IMR-90 (cell line): ENCODE data around the gene PDCD10. TPM values are rescaled to one million over a fixed set of nuclear protein-coding genes. Genes with fewer than 3 reads are reported as not detected.

Experiments
- ATAC-seq: fragments of 200-7000 bp; cut with Tn5 transposase; 2 replicates; pipeline ENCODE4 v1.9.1; 2020; ENCODE audit warnings: low read depth, mild to moderate bottlenecking, moderate library complexity
- BruUV-seq: library from RNA; stranded (reverse); fragments of 400-500 nt; replicated peaks from 2 replicates; lab custom pipeline; 2021; lab: Mats Ljungman, UMichigan
- CTCF ChIA-PET: fragments of 300-600 bp; formaldehyde crosslinking; extraction: SDS; loops from one replicate; lab custom pipeline; 2021; ENCODE audit warnings: antibody characterized with exemption; lab: Yijun Ruan, JAX
- POLR2A ChIA-PET: fragments of 300-600 bp; sonication (Branson Sonifier 250); formaldehyde crosslinking; loops from one replicate; lab custom pipeline; 2022; ENCODE audit warnings: antibody characterized with exemption; ENCODE audit not compliant: unreplicated experiment; lab: Charles Lee
- DNase-seq: peaks from one replicate; pipeline ENCODE4 v3.0.0; 2013
- H2AFZ ChIP-seq: replicated peaks from 2 replicates; pipeline ENCODE3; 2013; ENCODE audit warnings: low read length, mild to moderate bottlenecking; ENCODE audit not compliant: poor library complexity
- H2AK5ac ChIP-seq: 2 replicates; pipeline ENCODE4 v1.6.1; 2013; ENCODE audit warnings: low read depth, low read length, inconsistent platforms
- H2AK9ac ChIP-seq: replicated peaks from 2 replicates; pipeline ENCODE3; 2013; ENCODE audit warnings: mild to moderate bottlenecking, low read depth, low read length, moderate library complexity; ENCODE audit not compliant: poor library complexity
- H2BK120ac ChIP-seq: 2 replicates; pipeline ENCODE4 v1.6.1; 2013; ENCODE audit warnings: low read depth, low read length, inconsistent platforms
- H2BK15ac ChIP-seq: 3 replicates; pipeline ENCODE4 v1.6.1; 2013; ENCODE audit warnings: low read depth, low read length, inconsistent platforms
- H2BK20ac ChIP-seq: 2 replicates; pipeline ENCODE4 v1.6.1; 2013; ENCODE audit warnings: low read depth, mild to moderate bottlenecking, inconsistent platforms, low read length, moderate library complexity
- H2BK5ac ChIP-seq: 2 replicates; pipeline ENCODE4 v1.6.1; 2013; ENCODE audit warnings: mild to moderate bottlenecking, low read depth, low read length, inconsistent platforms; ENCODE audit not compliant: poor library complexity, severe bottlenecking
- H3K14ac ChIP-seq: replicated peaks from 2 replicates; pipeline ENCODE4 v1.6.1; 2013; ENCODE audit warnings: low read depth, low read length, inconsistent platforms
- H3K18ac ChIP-seq: 2 replicates; pipeline ENCODE4 v1.6.1; 2013; ENCODE audit warnings: low read depth, low read length, control low read depth
- H3K23ac ChIP-seq: 2 replicates; pipeline ENCODE4 v1.6.1; 2013; ENCODE audit warnings: low read depth, low read length, inconsistent platforms
- H3K27ac ChIP-seq: 2 replicates; pipeline ENCODE4 v1.5.1; 2013; ENCODE audit warnings: mild to moderate bottlenecking, control low read depth, low read length; ENCODE audit not compliant: insufficient read depth
- H3K27me3 ChIP-seq: 2 replicates; pipeline ENCODE4 v1.6.1; 2013; ENCODE audit warnings: low read length; ENCODE audit not compliant: control insufficient read depth, insufficient read depth
- H3K36me3 ChIP-seq: 2 replicates; pipeline ENCODE4 v1.6.1; 2013; ENCODE audit warnings: low read length, mixed read lengths; ENCODE audit not compliant: control insufficient read depth, insufficient read depth
- H3K4ac ChIP-seq: 2 replicates; pipeline ENCODE4 v1.6.1; 2013; ENCODE audit warnings: low read depth, low read length, inconsistent platforms
- H3K4me1 ChIP-seq: 2 replicates; pipeline ENCODE4 v1.6.1; 2013; ENCODE audit warnings: low read length, mixed read lengths; ENCODE audit not compliant: control insufficient read depth, insufficient read depth
- H3K4me2 ChIP-seq: 2 replicates; pipeline ENCODE4 v1.6.1; 2013; ENCODE audit warnings: low read depth, mild to moderate bottlenecking, control low read depth, low read length, moderate library complexity
- H3K4me3 ChIP-seq: 2 replicates; pipeline ENCODE4 v1.5.1; 2013; ENCODE audit warnings: low read depth, mild to moderate bottlenecking, control low read depth, low read length, moderate library complexity; ENCODE audit not compliant: insufficient read depth
- H3K56ac ChIP-seq: 2 replicates; pipeline ENCODE4 v1.6.1; 2013; ENCODE audit warnings: low read length, inconsistent platforms; ENCODE audit not compliant: insufficient read depth; ENCODE audit errors: extremely low read depth
- H3K79me1 ChIP-seq, 2 experiments: 2 replicates each; pipeline ENCODE4 v1.6.1; 2013; ENCODE audit warnings: low read length in 2 of 2, inconsistent platforms in 1 of 2, low read depth in 1 of 2
- H3K9ac ChIP-seq: 2 replicates; pipeline ENCODE4 v1.6.1; 2013; ENCODE audit warnings: low read depth, low read length, control low read depth
- H3K9me1 ChIP-seq: 2 replicates; pipeline ENCODE4 v1.6.1; 2013; ENCODE audit warnings: low read length, inconsistent platforms; ENCODE audit not compliant: insufficient read depth
- H3K9me3 ChIP-seq: 2 replicates; pipeline ENCODE4 v1.6.1; 2013; ENCODE audit warnings: low read length; ENCODE audit not compliant: control insufficient read depth, insufficient read depth
- H4K20me1 ChIP-seq: 2 replicates; pipeline ENCODE4 v1.6.1; 2013; ENCODE audit warnings: low read length, inconsistent platforms; ENCODE audit not compliant: insufficient read depth
- H4K5ac ChIP-seq: 2 replicates; pipeline ENCODE4 v1.6.1; 2013; ENCODE audit warnings: mild to moderate bottlenecking, low read depth, low read length, control low read depth
- H4K8ac ChIP-seq, 2 experiments: 2 replicates each; pipeline ENCODE4 v1.6.1; 2013; ENCODE audit warnings: low read depth in 2 of 2, low read length in 2 of 2, control low read depth in 1 of 2, inconsistent platforms in 1 of 2
- H4K91ac ChIP-seq: 2 replicates; pipeline ENCODE4 v1.6.1; 2013; ENCODE audit warnings: low read depth, low read length, inconsistent platforms; ENCODE audit not compliant: insufficient read depth
- BHLHE40 ChIP-seq: fragments of 150-350 bp; IDR thresholded peaks from 2 replicates; pipeline ENCODE4 v1.6.1; 2016; ENCODE audit warnings: mild to moderate bottlenecking, low read depth, low read length
- CEBPB ChIP-seq: IDR thresholded peaks from 2 replicates; pipeline ENCODE4 v1.6.1; 2012; ENCODE audit warnings: low read depth, low read length, improper control_type of control experiment
- FOS ChIP-seq: fragments of 150-350 bp; IDR thresholded peaks from 2 replicates; pipeline ENCODE4 v1.6.1; 2016; ENCODE audit warnings: low read depth, low read length
- MAZ ChIP-seq: IDR thresholded peaks from 2 replicates; pipeline ENCODE4 v1.6.1; 2012; ENCODE audit warnings: low read depth, mild to moderate bottlenecking, low read length, improper control_type of control experiment, moderate library complexity, borderline replicate concordance
- MXI1 ChIP-seq: IDR thresholded peaks from 2 replicates; pipeline ENCODE4 v1.6.1; 2012; ENCODE audit warnings: low read depth, mild to moderate bottlenecking, low read length, moderate library complexity, borderline replicate concordance
- NFE2L2 ChIP-seq: fragments of 150-350 bp; IDR thresholded peaks from 2 replicates; pipeline ENCODE4 v1.6.1; 2016; ENCODE audit warnings: low read depth, mild to moderate bottlenecking, low read length
- POLR2A ChIP-seq: IDR thresholded peaks from 2 replicates; pipeline ENCODE4 v1.6.1; 2012; ENCODE audit warnings: mild to moderate bottlenecking, low read depth, low read length
- RAD21 ChIP-seq: IDR thresholded peaks from 2 replicates; pipeline ENCODE4 v1.6.1; 2012; ENCODE audit warnings: low read length, improper control_type of control experiment
- RCOR1 ChIP-seq: IDR thresholded peaks from 2 replicates; pipeline ENCODE4 v1.6.1; 2012; ENCODE audit warnings: mild to moderate bottlenecking, low read length, improper control_type of control experiment; ENCODE audit not compliant: insufficient replicate concordance
- RFX5 ChIP-seq: IDR thresholded peaks from 2 replicates; pipeline ENCODE4 v1.8.0; 2012; ENCODE audit warnings: low read depth, mild to moderate bottlenecking, low read length, moderate library complexity
- SMC3 ChIP-seq: fragments of 150-350 bp; IDR thresholded peaks from 2 replicates; pipeline ENCODE4 v1.6.1; 2016; ENCODE audit warnings: low read depth, mild to moderate bottlenecking, antibody characterized with exemption, low read length, moderate library complexity
- WGBS, 2 experiments: methylation state at CpG; one replicate each; pipeline versions ENCODE4 v1.1.5 to v1.1.7; 2013; ENCODE audit warnings: missing lambda C conversion rate in 2 of 2; ENCODE audit not compliant: insufficient read length in 1 of 2; ENCODE audit errors: extremely low coverage in 2 of 2; 5-methylcytosine and 5-hydroxymethylcytosine counted together
- dilution Hi-C: fragments of 300-500 bp; cut with HindIII; formaldehyde crosslinking; loops from one replicate; pipeline ENCODE4 v1.14.3; 2018; ENCODE audit warnings: low sequenced_read_pairs; ENCODE audit not compliant: unreplicated experiment
- in situ Hi-C: fragments of 300-500 bp; cut with MboI; formaldehyde crosslinking; loops from 3 replicates; pipeline ENCODE4 v1.14.3; 2019; ENCODE audit warnings: low sequenced_read_pairs, inconsistent platforms, mixed read lengths
- intact Hi-C: fragments of 100-400 bp; cut with micrococcal nuclease; formaldehyde crosslinking; loops from 2 replicates; pipeline ENCODE4 v1.10.0; 2022
- polyA plus RNA-seq, 3 experiments: library from polyadenylated mRNA; depleted of rRNA; stranded (reverse); fragments of >200 nt; gene quantifications; 2 replicates each; pipeline ENCODE4 v1.2.3, GENCODE V29; 2012; ENCODE audit warnings: low replicate concordance in 1 of 3
- total RNA-seq: library from RNA; depleted of rRNA; stranded (reverse); fragments of >200 nt; gene quantifications from 2 replicates; pipeline ENCODE4 v1.2.3, GENCODE V29; 2012
- TF ChIP-seq, protein P1 (sequence below): conservative IDR thresholded peaks from 2 replicates; pipeline ENCODE4 v1.5.1; 2012; ENCODE audit warnings: mild to moderate bottlenecking, low read depth, low read length, improper control_type of control experiment
- TF ChIP-seq, protein P2 (sequence below): fragments of 150-350 bp; IDR thresholded peaks from 2 replicates; pipeline ENCODE4 v1.6.1; 2016; ENCODE audit warnings: low read depth, mild to moderate bottlenecking, low read length, moderate library complexity, borderline replicate concordance

PDCD10 gene
- total and polyA plus RNA-seq, 2 of the 4 experiments (the other 2 are of a cell fraction) = 36.7 to 47.3 TPM

DNA sequence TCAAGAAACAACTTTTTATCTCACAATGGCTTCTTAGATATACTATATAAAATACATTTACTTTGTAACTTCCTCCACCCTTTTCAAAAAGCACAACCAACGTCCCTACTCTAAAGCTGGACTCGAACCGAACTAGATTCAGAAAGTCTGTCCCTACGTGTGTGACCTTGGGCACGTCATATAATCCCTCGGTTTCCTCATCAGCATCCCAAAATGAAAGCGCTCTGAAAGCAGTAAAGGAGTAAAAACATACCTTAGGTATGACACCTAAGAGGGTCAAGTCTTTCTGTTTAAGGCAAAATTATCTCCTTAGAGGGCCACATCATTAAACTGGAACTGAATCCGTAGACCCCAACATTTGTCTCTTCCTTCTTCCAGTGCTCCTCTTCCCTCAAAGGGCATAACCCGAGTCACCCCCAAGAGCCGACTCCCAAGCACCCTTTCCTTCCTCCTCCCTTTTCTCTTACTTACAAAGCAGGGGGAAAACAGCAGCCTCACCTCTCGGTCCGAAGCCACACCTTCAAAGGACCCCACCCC, 663 bp downstream of the PDCD10 start:
- 0 out of 2 replicates have a peak overlapping the region, but pooled peaks have one; percentile 0 for H3K18ac ChIP-seq
- intact Hi-C loops = loop anchor here (10.0 kb wide), 1 partner anchor 311 kb away; no protein-coding TSS in a partner anchor

More for the DNA sequence above, 663 bp downstream of the PDCD10 start:
- dilution Hi-C loops = no loop called here
- Histone ChIP-seq H3K9me3 (no peaks in the 10 kb centered on the region), H3K4me2 (peak overlapping the region; percentile 99), H2AK9ac (peak overlapping the region; percentile 67), H3K27me3 (no peaks in the 10 kb centered on the region), H4K8ac (peak overlapping the region; percentile 66 to 90), H3K79me1 (peaks cover 4 to 14% of the 10 kb centered on the region in 2 experiments; a peak in 3 of 4 replicates), H3K36me3 (no peaks in the 10 kb centered on the region), H3K27ac (peak overlapping the region; percentile 79), H3K56ac (peak overlapping the region; percentile 78), H3K4ac (peak overlapping the region; percentile 89), H2BK20ac (no peak overlapping the region), H2BK5ac (peak overlapping the region; percentile 34), H3K4me3 (peak overlapping the region; percentile 80), H3K4me1 (no peaks in the 10 kb centered on the region), H3K9ac (peak overlapping the region; percentile 80), H2AFZ (peak overlapping the region; percentile 96), H3K9me1 (peaks cover 3% of the 10 kb centered on the region; the same call in 1 of the 2 replicates), H2BK120ac (no peak overlapping the region), H3K23ac (peak overlapping the region; percentile 59), H2AK5ac (peak overlapping the region; percentile 75; the same call in 1 of the 2 replicates), H2BK15ac (no peak overlapping the region), H3K14ac (peak overlapping the region; percentile 82), H4K5ac (peak overlapping the region; percentile 43), H4K91ac (peak overlapping the region; percentile 31; the same call in 1 of the 2 replicates), H4K20me1 (peaks cover 18% of the 10 kb centered on the region)
- DNase-seq (peak; percentile 3), ATAC-seq (no peak)
- CTCF ChIA-PET = no interaction called here
- TF ChIP-seq NFE2L2 (no peak), RFX5 (no peak), RAD21 (no peak), FOS (no peak), POLR2A (no peak; the same call in 1 of the 2 replicates), CEBPB (no peak), SMC3 (no peak), MAZ (no peak), RCOR1 (no peak), BHLHE40 (no peak), MXI1 (no peak)
- TF ChIP-seq, protein P1, sequence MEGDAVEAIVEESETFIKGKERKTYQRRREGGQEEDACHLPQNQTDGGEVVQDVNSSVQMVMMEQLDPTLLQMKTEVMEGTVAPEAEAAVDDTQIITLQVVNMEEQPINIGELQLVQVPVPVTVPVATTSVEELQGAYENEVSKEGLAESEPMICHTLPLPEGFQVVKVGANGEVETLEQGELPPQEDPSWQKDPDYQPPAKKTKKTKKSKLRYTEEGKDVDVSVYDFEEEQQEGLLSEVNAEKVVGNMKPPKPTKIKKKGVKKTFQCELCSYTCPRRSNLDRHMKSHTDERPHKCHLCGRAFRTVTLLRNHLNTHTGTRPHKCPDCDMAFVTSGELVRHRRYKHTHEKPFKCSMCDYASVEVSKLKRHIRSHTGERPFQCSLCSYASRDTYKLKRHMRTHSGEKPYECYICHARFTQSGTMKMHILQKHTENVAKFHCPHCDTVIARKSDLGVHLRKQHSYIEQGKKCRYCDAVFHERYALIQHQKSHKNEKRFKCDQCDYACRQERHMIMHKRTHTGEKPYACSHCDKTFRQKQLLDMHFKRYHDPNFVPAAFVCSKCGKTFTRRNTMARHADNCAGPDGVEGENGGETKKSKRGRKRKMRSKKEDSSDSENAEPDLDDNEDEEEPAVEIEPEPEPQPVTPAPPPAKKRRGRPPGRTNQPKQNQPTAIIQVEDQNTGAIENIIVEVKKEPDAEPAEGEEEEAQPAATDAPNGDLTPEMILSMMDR = no peak
- TF ChIP-seq, protein P2, sequence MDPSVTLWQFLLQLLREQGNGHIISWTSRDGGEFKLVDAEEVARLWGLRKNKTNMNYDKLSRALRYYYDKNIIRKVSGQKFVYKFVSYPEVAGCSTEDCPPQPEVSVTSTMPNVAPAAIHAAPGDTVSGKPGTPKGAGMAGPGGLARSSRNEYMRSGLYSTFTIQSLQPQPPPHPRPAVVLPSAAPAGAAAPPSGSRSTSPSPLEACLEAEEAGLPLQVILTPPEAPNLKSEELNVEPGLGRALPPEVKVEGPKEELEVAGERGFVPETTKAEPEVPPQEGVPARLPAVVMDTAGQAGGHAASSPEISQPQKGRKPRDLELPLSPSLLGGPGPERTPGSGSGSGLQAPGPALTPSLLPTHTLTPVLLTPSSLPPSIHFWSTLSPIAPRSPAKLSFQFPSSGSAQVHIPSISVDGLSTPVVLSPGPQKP = no peak
- no TSS peak for BruUV-seq
- POLR2A ChIA-PET = no interaction called here
- in situ Hi-C loops = no loop called here
- WGBS, 2 experiments = no CpG with 5 or more reads among the region's 12 CpGs
